Measurements from ENCODE around the gene STX17. TPM values are rescaled to one million over a fixed set of nuclear protein-coding genes. Genes with fewer than 3 reads are reported as not detected.

The STX17 gene
- total and polyA plus RNA-seq, 2 donors (not counting 3 experiments of a cell fraction or from before 2014, with no cell fraction given): 5.3 to 17.6 TPM

DNA sequence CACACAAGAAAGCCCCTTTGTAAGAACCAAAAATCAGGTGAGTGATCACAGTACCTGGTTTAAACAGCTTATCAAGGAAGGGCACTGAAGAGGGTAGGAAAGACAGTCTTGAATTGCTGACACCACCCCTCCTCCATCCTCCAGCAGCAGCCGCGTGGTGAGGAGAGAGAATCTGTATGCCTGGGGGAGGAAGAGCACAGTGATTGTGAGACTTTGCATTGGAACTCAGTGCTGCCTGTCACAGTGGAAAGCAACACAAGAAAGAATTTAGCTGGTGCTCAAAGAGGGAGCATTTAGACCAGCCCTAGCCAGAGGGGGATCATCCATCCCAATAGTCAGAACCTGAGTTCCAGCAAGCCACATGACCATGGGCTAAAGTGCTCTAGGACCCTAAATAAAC lies 11.6 kb upstream of the STX17 start:
- Histone ChIP-seq H3K36me3 (ENCODE audit: control insufficient read depth in 2 of 2, extremely low read depth in 1 of 2, insufficient read depth in 2 of 2, low read length in 2 of 2) (no peaks in the 10 kb centered on the region), H3K9me1 (replicated peaks; ENCODE audit: control insufficient read depth, extremely low read depth, insufficient read depth, low read length) (no peaks in the 10 kb centered on the region), H3K4me1 (ENCODE audit: control insufficient read depth, extremely low read depth, insufficient read depth, low read length) (no peaks in the 10 kb centered on the region), H2AFZ (ENCODE audit: low read depth, low read length) (no peak overlapping the region), H3K27me3 (ENCODE audit: control insufficient read depth in 2 of 2, insufficient read depth in 2 of 2, low read length in 2 of 2) (peaks cover 4 to 20% of the 10 kb centered on the region in 2 experiments), H3K9me3 (replicated peaks; ENCODE audit: control insufficient read depth, insufficient read depth, low read length) (no peaks in the 10 kb centered on the region), H3K27ac (ENCODE audit: insufficient read depth, low read depth, low read length) (no peak overlapping the region), H3K4me3 (replicated peaks in 1 of 3; ENCODE audit: insufficient read depth in 1 of 3, low read depth in 1 of 3, low read length in 3 of 3) (no peak overlapping the region), H4K20me1 (replicated peaks; ENCODE audit: control insufficient read depth, extremely low read depth, insufficient read depth, low read length) (no peaks in the 10 kb centered on the region), H3K4me2 (ENCODE audit: insufficient read depth, low read length) (no peak overlapping the region), H3K79me2 (ENCODE audit: control insufficient read depth, insufficient read depth, low read length) (no peaks in the 10 kb centered on the region), H3K9ac (replicated peaks; ENCODE audit: extremely low read depth, insufficient read depth, low read length) (no peak overlapping the region)
- dilution Hi-C loops (cut with MboI; ENCODE audit: extremely low pct_ligation_motif_present, low sequenced_read_pairs): no loop called here
- BruUV-seq (replicated peaks): no TSS peak
- no peak for DNase-seq (ENCODE audit: low read depth, low spot score)
- intact Hi-C loops (cut with micrococcal nuclease): no loop called here
- ChIA-PET CTCF (no interaction called here), POLR2A (no interaction called here)
- no peak for TF ChIP-seq CTCF (IDR thresholded peaks at IDR 0.05; ENCODE audit: extremely low read depth in 1 of 2, insufficient read depth in 1 of 2, low read depth in 1 of 2, low read length in 2 of 2)
- TF ChIP-seq MYC (IDR thresholded peaks at IDR 0.05; ENCODE audit: low read depth, low read length): no peak
- no peak for TF ChIP-seq POLR2A (IDR thresholded peaks at IDR 0.05; ENCODE audit: low read depth, low read length)
- no peak for TF ChIP-seq MAX (IDR thresholded peaks at IDR 0.05; ENCODE audit: insufficient read depth, insufficient read length)
- TF ChIP-seq POLR2AphosphoS5 (IDR thresholded peaks at IDR 0.05; ENCODE audit: insufficient read depth, low read depth, low read length): no peak
- no peak for TF ChIP-seq EZH2 (IDR thresholded peaks at IDR 0.05; ENCODE audit: borderline replicate concordance, low read depth, low read length, severe bottlenecking)
- no peak for TF ChIP-seq FOS (IDR thresholded peaks at IDR 0.05; ENCODE audit: borderline replicate concordance, insufficient read depth, low read length)
- no peak for TF ChIP-seq GATA2 (IDR thresholded peaks at IDR 0.05; ENCODE audit: insufficient read depth, insufficient read length, low read depth, low read length)
- no peak for TF ChIP-seq JUN (IDR thresholded peaks at IDR 0.05; ENCODE audit: borderline replicate concordance, insufficient read depth, insufficient read length, low read depth)
- FAIRE-seq: no peak
